GM21528 (cell line): ENCODE measurements around the gene AKT1.
"Not testable (repeated sequence)": the region's sequence is repeated elsewhere in the genome, so short reads cannot be mapped to it uniquely, and the experiment has no call there.

ENCODE experiments used
- ATAC-seq: cut with Tn5 transposase; IDR thresholded peaks from one replicate; pipeline ENCODE4 v1.9.1; 2021; ENCODE audit warnings: mild to moderate bottlenecking, moderate library complexity; ENCODE audit not compliant: unreplicated experiment, low FRiP score

AKT1 gene

GRCh38 chr14:104756477-104757237 is 38.9 kb downstream of the AKT1 start:
- no peak for ATAC-seq

DNA sequence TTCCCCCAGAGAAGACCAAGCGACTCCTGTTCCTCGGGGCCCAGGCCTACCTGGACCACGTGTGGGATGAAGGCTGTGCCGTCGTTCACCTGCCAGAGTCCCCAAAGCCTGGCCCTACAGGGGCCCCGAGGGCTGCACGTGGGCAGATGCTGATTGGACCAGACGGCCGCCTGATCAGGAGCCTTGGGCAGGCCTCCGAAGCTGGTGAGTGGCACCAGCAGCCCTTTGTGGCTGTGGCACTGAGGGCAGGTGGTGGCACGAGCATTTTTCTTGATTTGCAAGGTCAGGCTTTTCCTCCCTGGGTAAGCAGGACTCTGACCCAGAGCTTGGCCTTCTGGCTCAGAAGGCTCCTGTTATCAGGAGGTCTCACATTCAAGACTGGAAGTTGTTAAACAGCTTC is 39.9 kb downstream of the AKT1 start:
- no peak for ATAC-seq

DNA sequence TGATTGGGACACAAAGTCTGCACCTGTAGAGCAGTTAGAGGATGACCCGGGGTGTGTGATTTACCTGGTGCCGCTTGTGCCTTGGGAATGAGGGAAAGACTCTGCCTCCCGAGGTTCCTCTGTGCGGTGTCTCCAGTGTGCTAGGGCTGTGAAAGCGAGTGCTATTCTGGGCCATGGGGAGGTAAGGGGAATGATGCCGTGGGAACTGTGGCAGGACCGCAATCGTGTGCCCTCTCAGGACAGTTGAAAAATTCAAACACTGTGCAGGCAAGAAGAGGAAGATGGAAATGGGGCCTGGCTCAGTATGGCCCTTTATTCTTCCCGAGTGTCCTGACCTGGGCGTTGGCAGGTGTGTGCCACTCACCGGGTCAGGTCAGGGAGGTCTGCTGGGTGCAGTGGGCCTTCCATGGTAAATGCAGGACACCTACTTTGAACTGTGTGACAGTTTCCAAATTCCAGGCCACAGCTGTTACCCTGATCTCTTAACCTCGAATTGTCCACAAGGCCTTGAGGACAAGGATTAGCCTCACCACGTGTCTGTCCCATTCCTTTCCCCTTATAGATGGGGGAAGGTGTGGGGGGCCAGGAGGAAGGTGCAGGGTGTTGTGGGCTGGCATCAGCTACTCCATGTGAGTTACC is 41.2 kb downstream of the AKT1 start:
- ATAC-seq = no peak

DNA sequence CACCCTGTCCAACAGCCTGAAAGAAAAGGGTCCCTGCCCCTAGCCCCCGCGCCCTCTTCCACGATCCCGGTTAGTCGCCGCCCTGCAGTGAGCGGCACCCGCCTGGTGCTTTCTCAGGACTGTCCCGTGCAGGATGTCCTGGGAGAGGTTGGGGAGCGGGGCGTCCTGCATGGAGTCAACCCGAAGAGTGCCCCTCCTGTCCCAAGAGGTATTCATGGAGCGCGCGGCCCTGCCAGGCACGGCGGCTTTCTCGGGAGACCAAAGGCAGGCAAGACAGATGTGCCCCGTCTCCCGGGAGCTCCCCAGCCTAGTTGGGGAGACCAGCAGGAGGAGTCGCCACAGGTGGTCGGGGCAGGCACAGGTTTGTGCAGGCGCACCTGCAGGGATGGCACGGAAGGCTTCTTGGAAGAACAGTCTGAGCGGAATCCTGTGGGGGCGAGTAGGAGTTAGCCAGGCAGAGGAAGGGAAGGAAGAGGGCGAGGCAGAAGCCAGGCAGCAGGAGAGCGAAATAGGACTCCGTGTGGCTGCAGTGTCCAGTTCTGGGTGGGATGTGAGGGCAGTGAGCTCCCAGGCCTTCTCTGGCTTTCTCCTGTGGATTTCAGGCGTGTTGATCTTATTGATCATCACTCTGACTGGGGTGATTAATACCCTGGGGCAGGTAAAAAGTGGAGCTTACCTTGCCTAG is 41.9 kb downstream of the AKT1 start:
- no peak for ATAC-seq

GRCh38 chr14:104752735-104753527 is 42.6 kb downstream of the AKT1 start, which contains the start of gene SIVA1:
SIVA1 (plus strand) TSS chr14:104753147; CDS start chr14:104753202, 55 bp downstream.
- peak; percentile 85 for ATAC-seq

DNA sequence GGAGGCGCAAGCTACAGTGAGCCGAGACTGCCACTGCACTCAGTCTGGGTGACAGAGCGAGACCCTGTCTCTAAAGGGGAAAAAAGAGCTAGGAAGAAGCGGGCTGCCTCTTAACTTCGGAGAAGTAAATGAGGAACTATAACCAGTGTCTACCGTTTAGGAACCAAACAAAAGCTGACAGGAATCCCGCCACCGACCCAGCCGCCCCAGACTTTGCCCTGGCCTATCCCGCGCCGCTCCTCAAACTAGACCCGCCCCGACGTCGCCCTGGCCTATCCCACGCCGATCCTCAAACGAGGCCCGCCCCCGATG is 43.2 kb downstream of the AKT1 start:
- ATAC-seq = peak; percentile 76

DNA sequence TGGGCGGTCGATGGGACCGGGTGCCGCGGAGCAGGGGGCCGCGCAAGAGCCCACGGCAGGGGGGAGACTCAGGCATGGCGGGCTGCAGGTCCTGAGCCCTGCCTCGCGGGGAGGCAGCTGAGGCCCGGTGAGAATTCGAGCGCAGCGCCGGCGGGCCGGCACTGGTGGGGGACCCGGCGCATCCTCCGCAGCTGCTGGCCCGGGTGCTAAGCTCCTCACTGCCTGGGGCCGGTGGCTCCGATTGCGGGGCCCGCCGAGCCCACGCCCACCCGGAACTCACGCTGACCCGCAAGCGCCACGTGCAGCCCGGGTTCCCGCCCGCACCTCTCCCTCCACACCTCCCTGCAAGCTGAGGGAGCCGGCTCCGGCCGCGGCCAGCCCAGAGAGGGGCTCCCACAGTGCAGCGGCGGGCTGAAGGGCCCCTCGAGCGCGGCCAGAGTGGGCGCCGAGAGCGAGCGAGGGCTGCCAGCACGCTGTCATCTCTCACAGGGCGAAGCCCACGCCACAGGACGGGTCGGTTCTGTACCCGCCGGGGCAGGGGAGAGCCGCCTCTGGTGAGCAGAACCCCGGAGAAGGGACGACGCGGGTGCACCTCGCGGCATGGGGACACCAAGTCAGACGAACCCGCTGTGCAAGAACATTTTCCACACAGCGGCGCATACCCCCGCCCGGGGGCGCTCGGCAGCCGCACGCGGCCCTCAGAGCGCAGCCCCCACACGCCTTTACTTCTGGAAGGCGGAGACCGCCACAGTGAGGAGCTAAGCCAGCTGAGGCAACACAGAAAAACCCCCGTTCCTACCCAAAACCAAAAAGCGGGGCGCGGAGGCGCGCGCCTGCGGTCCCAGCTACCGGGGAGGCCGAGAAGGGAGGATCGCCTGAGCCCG is 43.8 kb downstream of the AKT1 start:
- ATAC-seq = no peak

DNA sequence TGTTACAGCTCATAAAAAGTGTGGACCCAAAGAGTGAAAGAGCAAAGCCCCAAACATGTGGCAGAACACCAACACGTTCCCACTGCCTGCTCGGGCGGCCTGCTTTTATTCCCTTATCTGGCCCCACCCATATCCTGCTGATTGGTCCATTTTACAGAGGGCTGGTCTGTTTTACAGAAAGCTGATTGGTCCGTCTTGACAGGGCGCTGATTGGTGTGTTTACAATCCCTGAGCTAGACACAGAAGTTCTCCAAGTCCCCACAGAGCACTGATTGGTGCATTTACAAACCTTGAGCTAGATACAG is 44.8 kb downstream of the AKT1 start:
- ATAC-seq = not testable (repeated sequence)

GRCh38 chr14:104750056-104750752 is 45.3 kb downstream of the AKT1 start:
- ATAC-seq = no peak

DNA sequence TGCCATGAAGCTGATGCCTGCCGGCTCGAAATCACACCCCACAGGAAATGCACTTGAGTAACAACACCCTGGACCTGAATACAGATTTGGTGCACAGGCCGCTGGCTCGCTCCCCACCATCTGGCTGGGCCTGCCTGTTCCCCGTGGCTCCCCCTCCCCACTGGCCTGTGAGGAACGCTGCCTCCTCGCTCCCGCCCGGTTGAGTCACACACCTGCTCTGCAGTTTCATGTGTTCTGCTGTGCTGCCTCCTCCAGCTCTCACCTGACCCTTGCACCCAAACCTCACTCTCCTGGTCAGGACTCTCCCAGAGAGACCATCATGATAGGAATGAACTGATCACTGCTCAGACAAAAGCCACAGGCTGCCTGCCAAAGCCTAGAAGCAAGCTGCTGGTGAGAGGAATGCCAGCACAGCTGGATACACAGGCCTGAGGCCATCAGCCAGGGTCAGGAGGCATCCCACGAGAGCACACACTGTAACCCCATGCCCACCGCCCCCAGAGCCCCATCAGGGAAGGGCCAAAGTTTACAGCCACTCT is 46.4 kb downstream of the AKT1 start:
- no peak for ATAC-seq

GRCh38 chr14:104747876-104748275 is 47.7 kb downstream of the AKT1 start:
- ATAC-seq = no peak

DNA sequence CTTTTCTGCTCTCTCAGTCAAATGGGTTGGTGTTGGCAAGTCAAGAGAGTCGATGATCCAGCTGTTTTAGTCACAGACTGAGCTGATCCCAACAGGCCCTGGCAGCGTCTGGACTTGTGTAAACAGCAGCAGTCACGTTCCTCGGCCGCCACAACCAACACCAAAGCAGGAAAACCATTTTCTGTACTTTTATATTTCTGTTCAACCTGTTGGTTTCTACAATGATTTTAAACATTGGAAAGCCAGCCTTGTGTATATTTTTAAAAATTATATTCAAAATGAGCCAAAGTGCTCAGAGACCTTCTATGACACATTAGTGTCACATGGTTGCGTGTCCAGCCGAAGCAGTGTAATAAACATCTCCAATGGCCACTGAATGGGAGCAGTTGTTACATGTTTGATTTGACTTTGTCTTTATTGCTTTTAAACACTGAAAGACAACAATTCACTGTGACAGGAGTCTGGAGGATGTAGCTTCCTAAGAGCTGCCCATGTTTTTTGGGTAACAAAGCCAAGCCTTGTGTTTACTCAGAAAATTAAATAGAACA is 48.5 kb downstream of the AKT1 start:
- no peak for ATAC-seq

- no peak for ATAC-seq
These were observed 49.4 kb downstream of the AKT1 start for GRCh38 chr14:104746071-104746545.

DNA sequence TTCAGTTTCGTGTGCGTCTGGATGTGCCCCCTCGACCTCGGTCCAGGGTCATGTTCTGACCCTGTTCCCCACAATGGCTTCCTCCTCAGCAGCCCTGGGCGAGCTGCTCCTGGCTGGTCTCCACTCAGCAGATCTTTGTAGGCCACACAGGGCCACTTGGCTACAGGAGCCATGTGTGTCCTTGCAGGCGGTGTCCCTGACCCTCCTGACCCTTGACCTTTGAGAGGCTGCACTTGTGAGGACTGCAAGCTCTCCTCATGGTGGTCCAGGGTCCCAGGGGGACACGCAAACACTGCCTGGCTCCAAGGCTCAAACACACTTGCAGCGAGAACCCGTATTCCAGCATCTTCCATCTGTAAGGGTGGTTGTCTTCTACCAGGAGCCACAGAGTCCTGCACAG is 50.1 kb downstream of the AKT1 start:
- no peak for ATAC-seq

GRCh38 chr14:104744484-104744883 is 51.1 kb downstream of the AKT1 start:
- ATAC-seq = no peak

DNA sequence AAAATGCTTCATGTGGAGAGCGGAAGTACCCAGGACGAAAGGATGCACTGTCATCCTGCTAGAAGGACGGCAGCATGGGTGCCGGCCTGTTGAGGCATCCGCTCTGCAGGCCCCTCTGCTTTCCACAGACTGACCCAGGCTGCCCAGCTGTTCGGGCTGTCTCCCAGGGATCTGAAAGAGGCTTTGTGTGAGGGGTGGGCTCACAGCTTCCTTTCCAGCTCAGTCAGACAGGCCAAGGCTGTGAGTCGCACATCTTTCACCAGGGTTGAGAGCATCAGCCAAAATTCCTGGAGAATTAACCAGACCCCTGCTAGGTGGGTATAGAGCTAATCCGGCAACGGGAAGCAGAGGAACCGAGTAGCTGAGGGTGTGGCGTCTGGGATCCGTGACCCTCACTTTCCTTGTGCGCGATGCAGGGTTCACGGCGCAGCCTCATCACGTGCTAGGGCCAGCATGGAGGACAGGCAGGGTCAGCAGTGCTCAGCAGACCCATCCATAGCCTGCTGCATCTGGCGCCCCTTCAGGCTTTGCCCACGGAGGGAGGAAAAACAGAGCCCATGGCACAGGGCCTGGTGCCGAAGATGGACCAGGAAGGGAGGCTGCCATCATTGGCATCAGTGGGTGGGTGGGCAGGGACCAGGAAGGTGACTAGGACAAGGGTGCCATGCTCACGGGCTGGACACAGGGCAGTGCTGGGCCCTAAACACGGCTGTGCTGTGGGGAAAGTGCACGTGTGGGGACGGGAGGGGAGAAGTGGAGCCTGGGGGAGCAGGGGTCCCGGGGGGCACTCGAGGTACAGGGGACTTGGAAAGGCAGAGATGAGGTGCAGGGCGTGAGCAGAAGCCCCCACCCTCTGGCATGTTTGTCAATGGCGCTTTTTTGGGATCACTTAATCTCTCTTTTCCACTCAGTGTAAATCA is 51.8 kb downstream of the AKT1 start:
- ATAC-seq = no peak

DNA sequence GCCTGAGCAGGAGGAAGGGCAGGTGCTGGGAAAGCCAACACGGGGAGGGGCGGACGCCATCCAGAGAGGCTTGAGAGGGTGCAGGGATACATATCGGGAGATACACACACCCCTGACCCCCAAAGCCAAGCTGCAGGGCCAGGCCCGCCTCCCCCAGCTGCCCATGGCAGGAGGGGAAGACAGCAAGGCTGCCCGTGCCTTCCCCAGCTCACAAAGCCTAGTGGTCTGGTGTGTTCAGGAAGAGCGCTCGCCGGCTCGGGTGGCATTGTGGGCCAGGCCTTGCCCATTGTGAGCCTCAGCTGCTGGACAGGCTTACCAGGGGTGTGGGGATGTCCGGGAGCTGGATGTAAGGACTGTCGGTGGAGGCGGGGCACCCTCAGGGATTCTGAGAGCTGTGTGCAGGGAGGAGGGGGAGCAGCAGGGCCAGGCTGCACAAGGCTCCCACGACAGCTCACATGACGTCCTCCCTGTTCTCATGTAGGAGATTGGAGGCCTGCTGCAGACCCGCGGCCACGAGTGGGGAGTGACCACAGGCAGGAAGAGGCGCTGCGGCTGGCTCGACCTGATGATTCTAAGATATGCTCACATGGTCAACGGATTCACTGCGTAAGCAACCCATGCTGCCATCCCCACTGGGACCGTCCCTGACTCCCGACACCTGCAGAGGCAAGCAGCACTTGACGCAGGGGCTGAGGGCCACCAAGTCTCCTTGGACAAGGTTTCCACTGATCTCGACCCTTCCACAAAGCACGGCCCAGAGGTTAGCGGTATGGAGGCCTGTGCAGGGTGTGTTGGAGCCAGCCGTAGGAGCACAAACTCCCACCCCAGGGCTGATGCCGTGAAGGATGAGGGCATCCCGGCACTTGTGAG is 52.7 kb downstream of the AKT1 start:
- ATAC-seq = no peak
